Measurements from ENCODE around the gene CAMK2B.

- TF ChIP-seq, protein P1, sequence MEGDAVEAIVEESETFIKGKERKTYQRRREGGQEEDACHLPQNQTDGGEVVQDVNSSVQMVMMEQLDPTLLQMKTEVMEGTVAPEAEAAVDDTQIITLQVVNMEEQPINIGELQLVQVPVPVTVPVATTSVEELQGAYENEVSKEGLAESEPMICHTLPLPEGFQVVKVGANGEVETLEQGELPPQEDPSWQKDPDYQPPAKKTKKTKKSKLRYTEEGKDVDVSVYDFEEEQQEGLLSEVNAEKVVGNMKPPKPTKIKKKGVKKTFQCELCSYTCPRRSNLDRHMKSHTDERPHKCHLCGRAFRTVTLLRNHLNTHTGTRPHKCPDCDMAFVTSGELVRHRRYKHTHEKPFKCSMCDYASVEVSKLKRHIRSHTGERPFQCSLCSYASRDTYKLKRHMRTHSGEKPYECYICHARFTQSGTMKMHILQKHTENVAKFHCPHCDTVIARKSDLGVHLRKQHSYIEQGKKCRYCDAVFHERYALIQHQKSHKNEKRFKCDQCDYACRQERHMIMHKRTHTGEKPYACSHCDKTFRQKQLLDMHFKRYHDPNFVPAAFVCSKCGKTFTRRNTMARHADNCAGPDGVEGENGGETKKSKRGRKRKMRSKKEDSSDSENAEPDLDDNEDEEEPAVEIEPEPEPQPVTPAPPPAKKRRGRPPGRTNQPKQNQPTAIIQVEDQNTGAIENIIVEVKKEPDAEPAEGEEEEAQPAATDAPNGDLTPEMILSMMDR (conservative IDR thresholded peaks at IDR 0.05; ENCODE audit: low read length) = no peak
- TF ChIP-seq EZH2phosphoT487 (IDR thresholded peaks at IDR 0.05; ENCODE audit: borderline replicate concordance) = no peak
Observed at GRCh38 chr7:44194069-44194468, 131.3 kb downstream of the CAMK2B start.

All from Loucy (cell line).